IPS-11a (cell line): Measurements from ENCODE around the gene RABGGTA.
A peak's percentile ranks its signal among the peaks of the same experiment; 100 is the strongest.

Experiments
- H3K4me3 ChIP-seq: one replicate; pipeline ENCODE4 v1.5.1; 2013; ENCODE audit warnings: low read depth, low read length, control low read depth

The RABGGTA gene

GRCh38 chr14:24280797-24281460, 9.5 kb upstream of the RABGGTA start:
- H3K4me3 ChIP-seq, result no peak overlapping the region

DNA sequence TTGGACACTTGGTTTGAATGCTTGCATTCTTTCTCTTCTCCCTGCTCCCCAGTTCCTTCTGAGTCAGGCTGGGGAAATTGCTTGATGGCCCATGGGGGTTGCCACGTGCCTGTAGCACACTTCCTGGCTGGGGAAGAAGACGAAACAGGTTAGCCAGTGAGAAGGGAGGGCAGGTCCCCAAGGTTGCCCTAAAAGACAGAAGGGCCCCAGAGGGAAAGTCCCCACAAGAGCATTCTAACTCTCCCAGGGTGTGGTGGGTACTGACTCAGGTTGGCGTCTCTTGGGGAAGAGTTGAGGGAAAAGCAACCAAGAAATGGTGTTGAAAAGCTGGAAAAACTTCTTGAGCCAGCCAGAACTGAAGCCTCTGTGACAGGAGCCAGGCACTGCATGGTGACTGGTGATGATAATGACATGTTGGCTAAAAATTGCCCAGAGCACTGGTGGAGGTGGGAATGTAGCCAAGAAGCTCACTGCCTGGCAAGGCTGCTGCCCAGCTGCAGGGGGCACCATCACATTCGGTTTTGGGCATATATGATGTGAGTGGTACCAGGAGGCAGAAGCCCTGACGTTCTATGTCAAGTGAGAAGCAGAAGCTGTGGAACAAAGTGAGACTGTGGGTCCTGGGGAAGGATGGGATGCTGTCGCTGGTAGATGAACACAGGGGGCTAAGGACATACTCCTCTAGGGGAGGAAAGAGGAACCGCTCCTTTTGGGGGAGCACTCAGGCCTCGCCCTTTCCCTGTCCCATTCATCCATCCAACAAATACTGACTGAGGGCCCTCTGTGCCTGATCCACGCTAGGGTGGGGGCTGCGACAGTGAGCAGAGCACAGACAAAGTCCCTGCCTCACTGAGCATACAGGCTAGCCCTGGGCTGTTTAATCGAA, 8.1 kb upstream of the RABGGTA start:
- H3K4me3 ChIP-seq, result no peak overlapping the region

DNA sequence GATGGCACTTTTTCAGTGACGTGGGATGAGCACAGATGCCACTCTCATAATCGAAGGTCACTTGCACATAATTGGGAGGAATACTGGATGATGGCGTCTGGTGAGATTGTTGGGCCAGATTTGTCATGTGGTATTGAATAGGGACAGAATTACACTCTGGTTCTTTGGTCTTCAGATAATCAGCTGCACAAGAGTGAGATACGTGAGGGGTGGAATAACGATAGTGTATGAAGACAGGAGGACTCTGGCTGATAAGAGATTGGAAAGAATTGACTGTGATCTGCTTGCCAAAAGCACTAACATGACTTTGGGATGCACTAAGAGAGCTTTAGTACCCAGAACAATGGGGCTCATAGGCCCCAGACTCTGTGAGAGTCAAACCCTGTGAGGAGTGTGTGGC, 7.0 kb upstream of the RABGGTA start:
- H3K4me3 ChIP-seq, result no peak overlapping the region

DNA sequence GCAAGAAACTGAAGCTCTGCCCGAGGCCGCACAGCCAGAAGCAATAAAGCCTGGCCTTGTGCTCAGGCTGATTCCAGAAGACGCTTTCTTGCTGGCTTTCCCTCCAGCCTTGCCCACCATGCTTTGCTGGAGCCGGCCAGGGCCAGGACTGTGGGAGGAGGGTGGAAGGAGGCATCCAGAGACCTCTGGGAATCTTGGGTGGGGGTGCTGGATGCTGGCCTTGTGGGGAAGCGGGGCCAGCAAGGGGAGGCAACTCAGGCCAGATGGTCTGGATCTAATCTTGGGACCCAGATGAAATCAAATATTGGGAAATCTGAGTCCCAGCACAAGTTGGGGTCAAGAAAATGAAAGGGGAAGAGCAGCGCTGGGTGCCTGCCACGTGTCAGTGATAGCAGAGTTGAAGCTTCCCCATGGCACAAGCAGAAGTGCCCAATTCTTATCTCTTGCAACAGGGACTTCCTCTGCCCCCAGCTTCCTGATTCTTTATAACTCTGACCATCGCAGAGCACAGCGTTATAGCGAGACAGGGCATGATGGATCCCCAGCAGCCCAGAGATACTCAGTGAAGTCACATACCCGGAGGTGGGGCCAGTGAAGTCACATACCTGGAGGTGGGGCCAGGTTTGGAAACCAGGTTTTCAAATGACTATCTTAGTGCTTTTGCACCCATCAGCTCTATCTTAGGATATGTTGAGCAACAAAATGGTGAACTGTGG, 6.4 kb upstream of the RABGGTA start:
- no peak overlapping the region for H3K4me3 ChIP-seq

GRCh38 chr14:24277071-24277470, 5.7 kb upstream of the RABGGTA start:
- no peak overlapping the region for H3K4me3 ChIP-seq

GRCh38 chr14:24274101-24274543, 2.7 kb upstream of the RABGGTA start:
- H3K4me3 ChIP-seq, result no peak overlapping the region

- no peak overlapping the region for H3K4me3 ChIP-seq
These were observed 2.1 kb upstream of the RABGGTA start for GRCh38 chr14:24273422-24273998.

- no peak overlapping the region for H3K4me3 ChIP-seq
These were observed 1.1 kb upstream of the RABGGTA start for GRCh38 chr14:24272467-24272866.

DNA sequence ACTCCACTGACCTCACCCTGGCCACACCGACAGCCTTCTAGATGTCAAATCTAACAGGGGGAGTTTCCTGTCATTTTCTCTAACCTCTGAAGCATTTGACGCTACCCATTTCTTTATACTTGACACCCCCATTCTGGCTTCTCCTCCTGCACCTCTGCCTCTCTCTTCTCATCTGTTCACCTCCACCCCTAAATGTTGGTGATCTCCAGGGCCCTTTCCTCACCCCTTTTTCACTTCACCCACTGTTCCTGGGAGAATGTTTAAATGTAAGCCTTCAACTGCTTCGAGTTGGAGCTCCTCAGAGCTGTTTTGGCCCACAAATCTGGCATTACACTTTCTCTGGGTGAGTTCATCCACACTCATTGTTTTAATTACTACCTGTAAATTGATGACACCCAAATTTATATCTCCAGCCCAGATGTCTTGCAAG, 452 bp upstream of the RABGGTA start:
- peak overlapping the region; percentile 84 for H3K4me3 ChIP-seq

GRCh38 chr14:24270537-24271133, 762 bp downstream of the RABGGTA start:
- peak overlapping the region; percentile 84 for H3K4me3 ChIP-seq

GRCh38 chr14:24269910-24270536, 1.4 kb downstream of the RABGGTA start:
- no peak overlapping the region for H3K4me3 ChIP-seq

DNA sequence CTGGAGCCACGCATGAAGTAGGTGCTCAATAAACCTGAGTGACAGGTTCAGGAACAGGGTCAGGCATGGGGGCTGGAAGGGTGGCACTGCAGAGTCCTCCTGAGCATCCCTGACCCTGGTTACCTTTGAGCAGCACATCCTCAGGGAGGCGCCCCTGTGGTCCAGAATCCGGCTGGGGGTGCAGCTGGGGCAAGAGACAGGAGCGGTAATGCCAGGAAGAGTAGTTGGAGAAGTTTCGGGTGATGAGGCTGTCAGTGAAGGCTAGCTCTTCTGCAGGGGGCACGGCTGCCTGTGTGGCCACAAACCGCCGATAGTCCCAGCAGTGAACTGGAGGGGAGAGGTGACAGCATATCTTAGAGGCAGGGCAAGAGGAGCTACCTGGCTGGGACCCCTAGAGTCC, 2.0 kb downstream of the RABGGTA start:
- no peak overlapping the region for H3K4me3 ChIP-seq

- H3K4me3 ChIP-seq, result no peak overlapping the region
These were observed 3.2 kb downstream of the RABGGTA start for GRCh38 chr14:24268225-24268624.

DNA sequence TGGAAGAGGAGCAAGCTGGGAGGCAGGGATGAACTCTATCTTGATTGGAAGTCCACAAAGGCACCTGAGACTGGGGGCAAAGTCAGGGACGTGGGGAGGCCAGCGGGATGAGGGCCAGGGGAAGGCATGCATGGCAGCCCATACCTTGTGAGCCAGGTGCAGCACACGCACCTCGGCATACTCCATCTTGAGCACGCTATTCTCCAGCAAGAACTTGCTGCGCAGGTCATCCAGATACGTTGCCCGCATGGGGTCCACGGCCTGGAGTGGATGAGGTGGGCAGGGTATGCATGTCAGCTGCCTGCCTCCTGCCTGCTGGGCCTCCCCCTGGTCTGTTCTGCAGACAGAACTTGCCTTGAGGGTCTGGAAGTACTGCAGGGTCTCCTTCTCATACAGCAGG, 3.9 kb downstream of the RABGGTA start:
- no peak overlapping the region for H3K4me3 ChIP-seq

DNA sequence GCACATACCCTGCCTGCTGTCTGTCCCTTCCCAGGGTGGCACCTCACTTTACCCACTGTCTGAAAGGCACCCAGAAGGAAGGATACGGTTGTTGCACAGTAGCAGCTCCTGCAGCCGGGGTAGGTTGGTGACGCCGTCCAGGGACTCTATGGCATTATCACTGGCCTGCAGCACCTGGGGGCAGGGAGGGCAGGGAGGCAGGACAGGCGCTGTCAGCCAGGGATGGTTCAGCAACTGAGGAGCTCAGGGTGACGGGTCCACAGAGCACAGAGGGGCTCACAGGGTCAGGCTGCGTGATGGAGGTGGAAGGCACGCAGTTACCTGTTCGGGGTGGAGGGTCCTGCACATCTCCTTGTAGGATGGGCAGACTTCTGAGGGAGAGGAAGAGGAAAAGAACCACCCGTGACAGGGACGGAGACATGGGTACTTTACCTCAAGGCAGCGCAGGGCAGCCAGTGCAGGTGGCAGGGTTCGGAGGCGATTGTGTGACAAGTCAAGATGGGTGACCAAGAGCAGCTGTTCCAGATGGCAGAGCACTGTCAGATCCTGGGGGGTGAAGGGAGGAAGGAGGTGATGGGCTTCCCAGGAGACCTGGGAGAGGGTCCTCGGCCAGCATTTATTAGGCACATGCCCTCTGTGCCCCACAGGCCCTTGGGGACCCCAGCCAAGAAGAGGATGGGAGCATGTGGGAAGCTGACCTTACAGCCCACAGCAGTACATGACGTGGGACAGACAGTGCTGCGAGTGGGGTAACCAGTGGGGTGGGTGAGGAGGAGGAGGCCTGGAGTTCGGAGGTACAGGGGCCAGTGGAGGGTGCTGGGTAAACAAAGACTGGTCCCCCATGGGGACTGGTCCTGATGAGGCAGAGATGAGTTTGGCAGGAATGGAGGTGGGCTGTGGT, 4.8 kb downstream of the RABGGTA start:
- H3K4me3 ChIP-seq, result no peak overlapping the region

- H3K4me3 ChIP-seq, result no peak overlapping the region
These were observed 7.1 kb downstream of the RABGGTA start for GRCh38 chr14:24264298-24264697.

DNA sequence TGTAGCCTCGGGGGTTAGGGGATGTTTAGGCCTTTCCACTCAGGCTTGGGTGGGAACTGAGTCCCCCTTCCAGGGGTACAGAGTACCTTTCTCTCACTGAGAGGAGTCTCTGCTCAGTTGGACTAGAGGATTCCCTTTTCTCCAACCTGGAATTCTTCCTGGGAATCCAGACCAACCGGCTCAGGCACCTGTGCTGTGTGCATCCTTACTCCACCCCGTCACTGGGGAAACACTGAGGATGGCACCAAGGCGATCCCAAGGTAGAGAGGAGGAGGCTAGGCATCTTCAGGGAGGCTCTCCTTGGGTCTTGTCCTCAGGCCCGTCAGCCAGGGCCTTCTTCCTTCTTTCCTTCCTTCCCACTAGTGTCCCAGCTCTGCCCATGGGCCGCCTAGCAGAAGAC, 7.5 kb downstream of the RABGGTA start:
- no peak overlapping the region for H3K4me3 ChIP-seq

GRCh38 chr14:24262821-24263733, 8.3 kb downstream of the RABGGTA start, which contains the start of gene TGM1:
Gene TGM1 (minus strand): TSS chr14:24263177. CDS start chr14:24262352, 825 bp downstream.
- no peak within 1 kb of the TSS for H3K4me3 ChIP-seq
